Stimulated activated CD8-positive, alpha-beta memory T cell treated with anti-CD3 and anti-CD28 coated beads, Interleukin-2, amount 100 ng/mL, for 1 hour (primary cell): Measurements from ENCODE around the gene C15orf39.
"Not testable (repeated sequence)": the region's sequence is repeated elsewhere in the genome, so short reads cannot be mapped to it uniquely, and the experiment has no call there.

Experiments
- DNase-seq, 2 donors: peaks; one replicate each; pipeline ENCODE4 v3.0.0-alpha.2; 2020; ENCODE audit warnings: low read depth in 2 of 2

C15orf39 gene

DNA sequence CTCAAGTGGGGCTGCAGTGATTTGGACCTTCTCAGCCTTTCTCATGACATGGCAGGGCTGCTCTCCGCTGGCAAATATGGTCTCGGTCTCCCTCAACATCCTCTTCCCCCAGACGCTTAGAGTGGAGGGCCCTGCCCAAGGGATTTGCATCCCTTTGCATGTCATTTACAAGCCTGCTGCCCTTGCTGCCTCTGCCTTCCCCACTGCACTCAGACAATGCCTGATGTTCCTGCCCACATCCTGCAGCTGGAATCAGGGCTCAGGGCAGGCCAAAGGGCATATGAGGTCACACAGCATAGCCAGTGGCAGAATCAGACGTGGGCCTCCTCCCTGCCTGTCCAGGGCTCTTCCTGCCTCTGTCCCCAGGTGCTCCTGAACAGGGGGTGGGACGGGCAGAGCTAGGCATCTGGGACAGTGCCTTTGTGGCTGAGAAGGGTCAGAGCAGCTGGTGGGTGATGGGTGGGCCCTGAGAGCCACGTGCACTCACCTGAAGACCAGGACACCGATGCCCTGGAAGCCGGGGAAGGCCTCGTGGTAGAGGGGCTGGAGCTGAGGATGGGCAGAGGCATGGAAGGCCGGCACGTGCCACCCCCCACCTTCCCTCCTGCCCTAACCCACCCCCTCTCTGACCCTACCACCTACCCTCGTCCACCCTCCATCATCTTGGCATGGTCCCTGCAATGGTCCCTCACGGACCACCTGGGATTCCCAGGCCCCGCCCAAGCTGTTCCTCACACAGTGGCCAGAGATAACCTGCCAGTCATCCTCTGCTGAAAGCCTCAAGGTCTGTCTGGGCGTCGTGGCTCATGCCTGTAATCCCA lies 29.1 kb downstream of the C15orf39 start:
- no peak for DNase-seq

DNA sequence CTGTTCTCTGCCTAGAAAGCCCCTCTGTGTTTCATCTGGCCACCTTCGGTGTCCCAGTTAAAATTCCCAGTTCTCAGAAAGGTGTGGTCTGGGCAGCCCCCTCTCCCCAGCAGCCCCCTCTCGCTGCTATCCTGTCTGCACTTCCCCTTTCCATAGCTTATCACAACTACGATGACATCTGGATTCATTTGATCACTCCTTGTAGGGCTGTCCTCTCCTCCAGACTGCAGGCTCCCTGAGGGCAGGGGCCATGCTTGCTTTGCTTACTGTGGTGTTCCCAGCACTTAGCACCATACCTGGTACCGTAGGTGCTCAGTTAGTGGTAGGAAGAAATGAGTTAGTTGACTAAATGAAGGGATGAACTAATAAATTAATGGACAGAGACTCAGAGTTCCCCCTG lies 30.2 kb downstream of the C15orf39 start:
- DNase-seq = no peak

DNA sequence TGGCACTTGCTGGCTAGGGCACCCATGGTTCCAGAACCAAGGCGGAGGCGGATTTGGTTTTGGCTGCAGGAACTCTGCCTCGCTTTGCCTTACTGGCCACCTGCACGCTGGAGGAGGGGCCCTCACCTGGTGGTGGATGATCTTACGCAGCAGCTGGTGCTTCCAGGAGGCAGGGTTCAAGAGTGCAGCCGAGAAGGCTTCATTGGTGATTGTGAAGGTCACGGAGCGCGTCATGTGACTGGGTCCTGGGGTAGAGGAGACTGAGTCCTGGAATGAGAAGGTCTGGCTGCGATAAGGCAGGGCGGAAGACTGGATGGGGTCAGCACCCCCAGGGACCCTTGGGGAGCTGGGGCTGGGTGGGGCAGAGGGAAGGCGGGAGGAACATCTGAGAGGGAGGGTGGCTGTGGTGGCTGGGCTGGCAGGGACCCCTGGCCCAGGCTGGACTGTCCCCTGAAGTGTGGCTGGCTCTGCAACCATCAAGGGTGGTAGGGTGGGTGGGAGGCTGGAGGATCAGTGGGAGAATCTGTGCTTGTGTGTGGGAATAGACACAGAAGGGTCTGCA lies 30.7 kb downstream of the C15orf39 start:
- DNase-seq = no peak

DNA sequence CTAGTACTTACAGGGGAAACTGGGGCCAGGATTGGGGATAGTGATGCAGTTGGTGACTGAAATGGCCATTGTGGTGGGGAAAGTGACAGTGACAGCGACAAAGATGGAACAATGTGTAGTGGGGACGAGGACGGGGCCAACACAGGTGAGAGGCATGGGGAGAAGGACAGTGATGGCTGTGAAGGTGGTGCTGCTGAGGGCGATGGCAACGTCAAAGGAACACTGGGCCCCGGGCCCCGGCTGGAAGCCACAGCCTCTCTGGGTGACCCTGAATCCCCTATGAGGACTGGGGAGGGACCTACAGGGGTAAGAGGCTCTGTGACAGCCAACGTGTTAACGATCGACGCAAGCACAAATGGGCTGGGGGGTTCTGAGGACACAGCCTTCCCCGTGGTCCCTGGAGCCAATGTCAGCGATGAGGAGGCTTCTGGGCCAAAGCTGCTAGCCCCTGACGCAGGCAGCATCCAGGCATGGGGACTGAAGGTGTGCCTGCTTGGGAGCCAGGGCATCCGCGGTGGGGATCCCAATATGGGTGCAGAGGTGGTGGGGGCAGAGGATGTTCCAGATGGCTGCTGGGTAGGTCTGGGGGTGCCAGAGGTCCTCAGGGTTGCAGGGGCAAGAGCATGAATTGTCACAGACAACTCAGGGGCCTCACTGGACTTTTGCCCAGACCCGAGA lies 31.3 kb downstream of the C15orf39 start:
- no peak for DNase-seq

DNA sequence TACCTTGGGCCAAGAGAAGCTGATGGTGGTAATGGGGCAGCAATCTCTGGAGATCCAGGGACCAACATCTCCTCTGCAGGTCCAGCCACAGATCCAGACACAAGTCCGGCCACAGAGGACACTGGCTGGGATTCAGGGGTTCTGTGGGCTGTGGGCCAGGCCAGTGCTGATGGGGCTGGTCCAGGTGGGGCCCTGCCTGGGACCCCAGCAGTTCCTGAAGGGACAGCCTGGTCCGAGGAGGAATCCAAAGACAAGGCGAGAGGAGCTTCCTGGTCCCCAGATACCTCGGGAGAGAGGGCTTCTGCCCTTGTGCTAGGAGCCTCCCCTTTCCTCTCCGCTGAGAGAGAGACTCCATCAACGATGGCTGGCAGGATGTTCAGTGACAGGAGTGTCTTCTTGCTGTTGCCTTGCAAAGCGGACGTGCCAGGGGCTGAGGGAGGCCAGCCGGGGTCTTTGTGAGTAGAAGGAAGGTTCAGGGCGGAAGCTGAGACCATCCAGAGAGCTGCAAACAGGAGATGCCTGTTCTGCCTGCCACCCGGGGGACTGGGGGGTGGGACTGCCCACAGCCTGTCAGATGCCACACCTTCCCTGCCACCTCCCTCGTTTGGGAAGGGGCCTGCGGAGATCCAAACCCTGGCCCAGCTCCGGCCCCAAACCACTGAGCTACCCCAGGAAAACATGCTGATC lies 32.0 kb downstream of the C15orf39 start:
- no peak for DNase-seq

DNA sequence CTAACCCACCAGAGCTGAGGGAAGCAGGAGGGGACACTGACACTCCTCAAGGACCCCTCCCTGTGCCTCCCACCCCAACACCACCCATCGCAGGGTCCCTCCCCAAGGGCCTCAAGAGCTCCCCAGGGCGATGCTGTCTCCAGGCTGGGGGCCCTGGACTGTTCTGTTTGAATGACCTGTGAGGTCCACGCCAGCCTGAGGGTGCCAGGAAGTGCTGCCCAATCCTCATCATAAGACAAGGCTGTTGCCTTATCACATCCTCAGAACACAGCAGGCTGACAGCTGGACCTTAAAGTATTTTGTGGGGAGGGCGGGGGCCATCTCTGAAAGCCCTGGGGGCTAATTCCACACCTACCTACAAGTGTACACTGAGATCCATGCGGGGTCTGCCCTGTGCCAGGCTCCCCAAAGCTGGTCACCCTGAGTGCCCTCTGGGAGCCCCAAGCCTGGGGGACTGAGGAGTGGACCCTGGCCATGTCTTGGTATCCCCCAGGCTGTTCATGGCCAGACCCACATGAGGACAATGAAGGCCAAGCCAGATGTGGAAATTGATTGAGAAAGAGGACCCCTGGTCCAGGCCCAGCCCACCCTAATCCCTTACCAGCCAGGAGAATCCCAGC lies 32.6 kb downstream of the C15orf39 start:
- DNase-seq = no peak

DNA sequence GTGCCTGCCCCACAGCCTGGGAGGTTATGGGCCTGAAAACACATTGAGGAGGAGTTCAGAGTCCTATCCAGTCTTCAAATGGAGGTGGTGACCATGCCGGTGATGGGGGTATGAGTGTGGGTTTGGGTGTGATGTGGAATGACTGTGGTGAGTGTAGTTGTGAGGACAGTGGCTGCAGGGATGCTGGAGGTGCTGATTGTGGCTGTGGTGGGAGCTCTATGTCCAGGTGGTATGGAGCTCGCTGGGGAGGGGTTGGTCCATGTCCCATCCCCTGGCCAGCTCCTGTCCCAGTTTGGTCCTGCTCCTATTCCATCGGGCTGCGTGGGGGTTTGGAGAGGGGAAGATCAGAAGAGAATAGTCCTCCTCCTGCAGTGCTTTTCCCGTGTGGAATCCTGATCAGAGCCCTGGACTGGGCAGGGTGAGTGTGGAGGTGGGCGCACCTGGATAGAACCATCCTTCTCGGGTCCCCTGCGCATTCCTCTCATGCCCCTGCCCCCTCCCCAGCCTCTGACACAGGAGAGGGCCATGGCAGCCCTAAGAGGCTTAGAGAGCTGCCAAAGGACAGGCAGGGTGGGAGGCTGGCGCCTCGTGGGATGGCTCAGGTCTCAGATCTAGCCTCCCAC lies 33.5 kb downstream of the C15orf39 start:
- no peak for DNase-seq

DNA sequence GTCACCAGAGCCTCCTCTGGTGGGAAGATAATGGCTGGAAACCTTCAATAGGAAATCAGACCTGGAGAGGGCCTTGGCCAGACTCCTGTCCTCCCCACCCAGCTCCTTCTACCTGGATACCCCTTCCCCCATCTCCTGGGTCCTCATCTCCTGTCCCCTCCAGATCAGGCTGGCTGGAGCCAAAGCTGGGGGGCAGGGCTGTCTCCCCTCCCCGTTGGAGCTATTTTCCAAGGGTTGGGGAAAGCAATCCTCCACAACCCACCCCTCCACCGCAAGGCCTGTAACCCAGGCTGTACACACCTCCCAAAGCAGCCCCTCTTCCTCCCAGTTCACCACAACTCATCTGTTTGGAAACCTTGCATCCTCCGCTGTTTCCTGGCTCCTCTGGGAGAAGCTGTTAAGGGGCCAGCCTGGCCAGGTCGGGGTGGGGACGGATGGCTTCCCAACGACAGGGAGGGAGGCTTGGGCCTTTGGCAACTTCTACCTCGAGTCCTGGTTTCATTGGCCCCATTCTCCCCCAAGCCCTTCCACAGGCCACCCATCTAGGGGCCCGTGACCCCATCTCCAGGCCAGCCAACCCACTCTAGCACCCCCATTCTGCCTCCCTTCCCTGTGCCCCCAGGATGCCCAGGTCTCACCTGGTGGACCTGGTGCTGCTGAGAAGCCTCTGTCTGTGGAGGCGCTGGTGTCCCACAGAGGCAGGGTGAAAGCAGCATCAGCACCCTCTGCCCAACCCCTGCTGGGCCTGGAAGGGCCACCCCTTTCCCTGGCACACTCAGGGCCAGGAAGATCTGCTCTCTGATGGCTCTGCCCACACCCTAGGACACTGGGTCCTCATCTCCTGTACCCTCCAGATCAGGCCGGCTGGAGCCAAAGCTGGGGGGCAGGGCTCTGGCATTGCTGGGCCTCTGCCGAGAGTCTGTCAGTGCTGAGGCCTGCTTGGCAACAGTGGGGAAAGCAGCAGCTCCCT lies 34.4 kb downstream of the C15orf39 start:
- no peak for DNase-seq

DNA sequence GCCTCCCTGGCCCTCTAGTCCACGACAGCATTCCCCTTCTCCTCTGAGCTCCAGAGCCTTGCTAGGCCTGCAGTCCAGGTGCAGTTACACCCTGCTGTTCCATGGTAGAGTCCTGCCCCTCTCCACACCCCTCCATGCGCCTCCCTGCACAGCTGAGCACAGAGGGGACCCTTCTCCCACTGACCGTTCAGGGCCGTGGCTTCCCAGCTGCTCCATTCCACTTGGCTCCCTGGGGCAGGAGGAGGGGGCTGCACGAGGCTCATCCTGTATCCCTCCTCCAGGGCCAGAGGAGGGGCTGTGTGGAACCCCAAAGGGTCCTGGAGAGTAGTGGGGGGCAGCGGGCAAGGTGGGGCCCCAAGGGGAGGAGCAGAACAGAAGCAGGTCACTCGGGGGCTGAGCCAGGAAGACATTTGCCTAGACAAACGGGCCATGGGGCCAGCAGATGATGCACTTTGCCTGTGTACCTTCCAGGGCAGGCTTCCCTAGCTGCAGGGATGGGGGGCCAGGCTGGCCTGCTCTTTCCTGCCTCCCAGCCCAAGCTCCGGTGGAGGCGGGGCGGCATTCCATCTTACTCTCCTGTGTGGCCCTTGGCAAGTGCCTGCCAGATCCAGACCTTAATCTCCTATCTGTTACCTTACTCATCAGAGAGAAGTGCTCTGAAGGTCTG lies 35.8 kb downstream of the C15orf39 start:
- no peak for DNase-seq

DNA sequence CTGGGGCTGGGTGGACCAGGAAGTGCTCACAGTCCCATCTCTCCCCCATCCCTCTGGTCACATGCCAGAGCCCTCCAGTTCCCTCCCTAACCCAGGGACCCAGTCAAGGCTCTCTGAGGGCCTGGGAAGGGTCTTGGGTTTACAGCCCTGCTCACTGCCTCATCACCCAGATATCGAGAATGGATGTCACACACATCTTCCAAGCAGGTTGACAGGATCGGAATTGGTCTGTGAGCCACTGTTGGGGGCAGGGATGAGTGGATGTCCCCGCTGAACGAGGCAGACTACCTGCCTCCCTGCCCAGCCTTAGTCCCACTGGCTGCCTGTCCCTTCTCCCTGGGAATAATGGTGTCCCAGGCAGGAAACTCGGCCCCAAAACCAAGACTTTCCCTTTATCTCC lies 36.5 kb downstream of the C15orf39 start:
- no peak for DNase-seq

DNA sequence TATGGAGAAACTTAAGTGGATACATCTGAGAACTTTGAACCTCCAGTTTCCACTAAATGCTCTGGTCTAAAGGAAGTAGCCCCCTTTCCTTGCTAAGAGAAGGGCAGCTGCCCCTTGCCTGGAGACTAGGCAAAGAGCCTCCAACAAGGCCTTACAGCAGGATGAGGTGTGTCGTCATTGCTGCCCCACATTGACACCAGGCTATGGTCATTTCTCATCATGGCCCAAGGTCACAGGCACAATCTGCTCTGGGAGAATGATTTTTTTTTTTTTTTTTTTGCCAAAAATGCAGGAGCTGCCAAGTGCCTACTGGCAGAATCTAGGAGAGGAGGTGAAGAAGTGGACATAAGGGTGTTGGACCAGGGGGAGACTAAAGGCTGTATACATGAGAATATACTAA lies 44.1 kb downstream of the C15orf39 start:
- not testable (repeated sequence) for DNase-seq

DNA sequence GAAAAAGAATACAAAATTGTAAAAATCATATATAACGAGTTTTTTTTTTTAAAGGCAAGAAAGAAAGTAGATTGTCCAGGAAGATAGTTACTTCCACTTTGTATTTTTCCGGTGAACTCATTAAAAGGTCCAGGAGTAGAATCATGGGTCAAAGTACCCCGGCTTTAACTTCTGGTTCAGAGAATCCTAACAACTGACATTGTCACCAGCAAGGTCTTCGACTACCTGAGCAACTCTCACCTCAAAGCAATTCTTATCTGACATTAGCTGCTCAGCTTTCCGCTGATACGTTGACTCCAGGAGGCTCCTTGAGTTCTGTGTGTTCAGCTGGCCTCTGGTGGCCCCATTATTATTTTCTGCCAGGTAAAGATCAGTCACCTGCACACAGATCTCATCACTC lies 47.3 kb downstream of the C15orf39 start:
- not testable (repeated sequence) for DNase-seq

DNA sequence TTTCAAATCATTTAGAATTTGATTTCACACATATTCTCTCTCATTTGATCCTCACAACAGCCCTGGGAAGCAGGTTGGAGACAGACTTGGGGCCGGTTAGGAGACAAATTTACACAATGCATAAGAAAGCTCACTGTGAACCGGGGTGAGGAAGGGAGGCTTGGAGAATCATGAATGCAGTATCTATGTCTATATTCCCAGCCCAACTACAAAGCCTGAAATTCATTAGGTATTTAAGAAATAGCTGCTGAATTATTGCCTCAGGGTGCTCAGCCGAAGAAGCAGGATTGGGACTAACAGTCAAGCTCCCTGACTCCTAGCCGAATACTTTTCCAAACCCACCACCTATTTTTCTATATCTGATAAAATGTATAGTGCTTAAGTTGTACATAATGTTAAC lies 48.0 kb downstream of the C15orf39 start:
- DNase-seq = no peak

DNA sequence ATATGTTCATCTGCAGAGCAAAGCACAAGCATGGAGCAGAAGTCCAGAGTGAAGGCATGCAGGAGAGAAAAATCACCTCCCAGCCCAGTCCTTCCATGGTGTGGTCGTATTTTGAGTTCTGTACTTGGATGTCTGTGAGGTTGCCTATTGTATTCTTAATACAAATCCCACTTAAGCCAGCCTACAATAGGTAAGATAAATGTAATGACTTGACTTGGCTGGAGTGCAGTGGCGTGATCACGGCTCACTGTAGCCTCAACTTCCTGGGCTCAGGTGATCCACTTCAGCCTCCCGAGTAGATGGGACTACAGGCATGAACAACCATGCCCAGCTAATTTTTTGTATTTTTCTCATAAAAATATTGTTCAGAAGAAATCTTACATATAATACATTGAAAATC lies 49.7 kb downstream of the C15orf39 start:
- not testable (repeated sequence) for DNase-seq

DNA sequence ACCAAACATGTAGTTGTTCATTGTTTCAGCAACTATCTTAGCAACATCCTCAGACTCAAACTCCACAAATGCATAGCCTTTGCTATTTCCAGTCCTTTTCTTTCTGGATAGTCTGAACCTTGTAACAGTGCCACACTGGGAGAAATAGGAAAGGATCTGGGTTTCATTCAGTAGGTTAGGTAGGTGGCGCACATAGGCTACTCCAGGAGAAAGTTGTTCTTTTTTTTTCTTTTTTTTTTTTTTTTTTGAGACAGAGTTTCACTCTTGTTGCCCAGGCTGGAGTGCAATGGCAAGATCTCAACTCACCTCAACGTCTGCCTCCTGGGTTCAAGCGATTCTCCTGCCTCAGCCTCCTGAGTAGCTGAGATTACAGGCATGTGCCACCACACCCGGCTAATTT lies 50.6 kb downstream of the C15orf39 start:
- not testable (repeated sequence) for DNase-seq

DNA sequence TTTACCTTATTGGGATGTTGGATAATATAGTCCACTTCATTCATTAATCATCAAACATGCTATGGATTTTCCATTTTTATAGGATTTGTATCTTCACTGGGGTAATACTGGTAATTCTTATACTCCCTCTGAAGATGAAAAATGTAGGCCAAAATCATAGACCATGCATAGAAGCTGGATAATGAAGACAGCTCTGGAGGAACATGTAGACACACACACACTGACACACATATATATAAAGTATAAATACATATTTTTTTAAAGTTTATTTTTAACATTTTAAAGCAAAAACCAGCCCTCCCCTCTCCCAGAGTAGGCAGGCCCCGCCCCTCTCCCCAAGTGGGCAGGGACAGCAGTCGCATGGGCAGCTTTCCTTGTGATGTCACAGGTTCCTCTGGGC lies 56.4 kb downstream of the C15orf39 start, which contains the start of gene GOLGA6C:
TSS of gene GOLGA6C (plus strand) at position 301 of the 400 bp plus-strand sequence. CDS start 265 bp downstream, outside the sequence.
- DNase-seq = not testable (repeated sequence)

DNA sequence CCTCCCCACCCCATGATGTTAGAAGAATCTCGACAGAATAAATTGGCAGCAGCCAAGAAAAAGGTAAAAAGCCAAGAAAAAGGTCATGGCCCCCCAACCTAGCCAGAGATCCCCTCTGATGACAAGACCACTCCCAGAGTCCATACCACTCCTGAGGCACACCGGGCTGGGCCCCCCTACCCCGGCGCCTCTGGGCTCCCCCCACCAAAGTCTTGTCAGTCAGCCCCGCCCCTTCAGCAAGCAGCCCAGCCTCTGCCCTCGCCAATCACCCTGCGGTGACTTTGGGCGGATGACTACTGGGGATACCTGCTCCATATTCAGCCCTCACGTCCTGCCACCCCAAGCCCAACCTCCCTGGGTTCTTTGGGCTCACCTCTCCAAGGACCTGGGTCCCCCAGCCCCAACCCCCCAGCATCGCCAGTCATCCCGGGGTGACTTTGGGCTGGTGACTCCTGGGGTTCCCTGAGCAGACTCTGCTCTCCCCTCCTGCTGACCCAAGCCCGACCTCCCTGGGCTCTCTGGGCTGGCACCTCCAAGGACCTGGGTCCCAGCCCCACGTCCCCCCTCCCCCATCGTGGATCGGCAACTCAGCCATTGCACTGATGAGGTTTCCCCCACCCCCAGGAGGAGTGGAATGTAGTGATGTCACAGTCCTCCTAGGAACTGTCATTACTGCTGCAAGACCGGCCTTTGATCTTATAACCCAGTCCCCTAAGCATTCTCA lies 57.1 kb downstream of the C15orf39 start:
- DNase-seq = not testable (repeated sequence)

DNA sequence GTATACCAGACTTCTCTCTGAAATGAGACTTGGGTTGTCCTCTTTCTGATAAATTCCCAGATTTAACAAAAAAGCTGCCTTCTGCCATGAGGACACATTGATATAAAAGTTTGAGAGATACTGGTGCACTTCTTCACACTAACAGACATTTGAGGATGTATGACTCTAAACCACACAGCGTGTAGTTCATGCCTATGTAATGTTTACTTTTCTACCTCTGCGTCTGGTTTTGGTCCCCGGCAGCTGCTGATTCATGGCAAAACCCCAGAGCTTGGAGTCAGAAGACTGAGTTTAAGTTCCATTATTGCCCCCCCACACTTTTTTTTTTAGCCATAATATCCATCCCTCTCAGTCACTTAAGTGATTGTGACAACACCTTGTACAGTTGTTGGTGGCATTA lies 58.2 kb downstream of the C15orf39 start:
- DNase-seq = not testable (repeated sequence)
